ENCODE measurements around the gene PARD3.

DNA sequence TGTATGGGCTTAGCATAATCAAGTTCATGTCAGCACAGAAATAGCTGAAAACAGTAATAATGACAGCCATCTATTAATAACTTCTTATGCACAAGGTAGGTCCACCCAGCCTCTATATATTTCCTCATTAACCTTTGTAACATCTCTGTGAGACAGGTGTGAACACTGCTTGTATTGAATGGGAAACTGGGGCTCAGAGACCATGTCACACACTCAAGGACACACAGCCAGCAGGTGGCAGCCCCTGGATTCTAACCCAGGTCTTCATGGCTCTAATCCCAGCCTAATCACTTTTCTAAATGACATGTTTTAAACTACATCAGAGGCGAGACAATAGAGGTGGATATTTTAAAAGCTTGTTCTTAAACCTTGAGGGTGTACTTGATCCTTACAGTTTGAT is 591.4 kb downstream of the PARD3 start:
- TF ChIP-seq, protein P1, sequence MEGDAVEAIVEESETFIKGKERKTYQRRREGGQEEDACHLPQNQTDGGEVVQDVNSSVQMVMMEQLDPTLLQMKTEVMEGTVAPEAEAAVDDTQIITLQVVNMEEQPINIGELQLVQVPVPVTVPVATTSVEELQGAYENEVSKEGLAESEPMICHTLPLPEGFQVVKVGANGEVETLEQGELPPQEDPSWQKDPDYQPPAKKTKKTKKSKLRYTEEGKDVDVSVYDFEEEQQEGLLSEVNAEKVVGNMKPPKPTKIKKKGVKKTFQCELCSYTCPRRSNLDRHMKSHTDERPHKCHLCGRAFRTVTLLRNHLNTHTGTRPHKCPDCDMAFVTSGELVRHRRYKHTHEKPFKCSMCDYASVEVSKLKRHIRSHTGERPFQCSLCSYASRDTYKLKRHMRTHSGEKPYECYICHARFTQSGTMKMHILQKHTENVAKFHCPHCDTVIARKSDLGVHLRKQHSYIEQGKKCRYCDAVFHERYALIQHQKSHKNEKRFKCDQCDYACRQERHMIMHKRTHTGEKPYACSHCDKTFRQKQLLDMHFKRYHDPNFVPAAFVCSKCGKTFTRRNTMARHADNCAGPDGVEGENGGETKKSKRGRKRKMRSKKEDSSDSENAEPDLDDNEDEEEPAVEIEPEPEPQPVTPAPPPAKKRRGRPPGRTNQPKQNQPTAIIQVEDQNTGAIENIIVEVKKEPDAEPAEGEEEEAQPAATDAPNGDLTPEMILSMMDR (IDR thresholded peaks at IDR 0.05): no peak
- TF ChIP-seq EZH2 (IDR thresholded peaks at IDR 0.05) (no peak), EZH2phosphoT487 (IDR thresholded peaks at IDR 0.05) (no peak)

All from neural progenitor cell (in vitro differentiated cells).